ENCODE data around the gene LIMCH1. TPM values are rescaled to one million over a fixed set of nuclear protein-coding genes. Genes with fewer than 3 reads are reported as not detected.
"Not testable (repeated sequence)": the region's sequence is repeated elsewhere in the genome, so short reads cannot be mapped to it uniquely, and the experiment has no call there.

Gene LIMCH1
- total RNA-seq, 1 experiment from 2014 or later, result 31.1 TPM

GRCh38 chr4:41727861-41728572 lies 190.1 kb downstream of the LIMCH1 start:
- DNase-seq (ENCODE audit: low spot score), result no peak

GRCh38 chr4:41728573-41728913 lies 190.6 kb downstream of the LIMCH1 start:
- no peak for DNase-seq (ENCODE audit: low spot score)

- DNase-seq (ENCODE audit: low spot score), result no peak
Observed at GRCh38 chr4:41731569-41732126, 193.7 kb downstream of the LIMCH1 start.

DNA sequence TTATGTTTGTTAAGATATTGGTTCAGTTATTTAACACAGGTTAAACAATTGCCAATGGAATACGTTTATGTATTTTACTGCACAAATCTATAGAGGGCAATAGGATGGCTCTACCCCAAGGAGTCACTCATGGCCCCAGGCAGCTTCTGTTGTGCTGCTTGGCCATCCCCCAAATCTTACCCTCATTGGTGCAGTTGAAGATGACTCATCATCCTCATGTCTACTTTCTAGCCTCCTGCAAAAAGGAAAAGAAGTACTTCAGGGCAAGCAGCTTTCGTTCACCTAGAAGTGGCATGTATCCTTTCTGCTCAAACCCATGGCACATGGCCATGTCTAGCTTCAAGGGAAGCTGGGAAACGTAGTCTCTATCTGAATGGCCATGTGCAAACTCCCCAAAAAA lies 196.4 kb downstream of the LIMCH1 start:
- peak; percentile 16 for DNase-seq (ENCODE audit: low spot score)

DNA sequence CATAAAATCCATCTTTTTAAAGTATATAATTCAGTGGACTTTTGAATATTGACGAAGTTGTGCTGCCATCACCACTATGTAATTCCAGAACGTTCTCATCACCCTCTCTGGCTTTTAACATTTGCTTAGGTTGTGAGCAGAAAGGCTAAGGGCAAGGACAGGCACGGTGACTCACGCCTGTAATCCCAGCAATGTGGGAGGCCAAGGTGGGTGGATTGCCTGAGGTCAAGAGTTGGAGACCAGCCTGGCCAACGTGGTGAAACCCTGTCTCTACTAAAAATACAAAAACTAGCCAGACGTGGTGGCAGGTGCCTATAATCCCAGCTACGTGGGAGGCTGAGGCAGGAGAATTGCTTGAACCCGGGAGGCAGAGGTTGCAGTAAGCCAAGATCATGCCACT lies 199.5 kb downstream of the LIMCH1 start:
- not testable (repeated sequence) for DNase-seq (ENCODE audit: low spot score)

DNA sequence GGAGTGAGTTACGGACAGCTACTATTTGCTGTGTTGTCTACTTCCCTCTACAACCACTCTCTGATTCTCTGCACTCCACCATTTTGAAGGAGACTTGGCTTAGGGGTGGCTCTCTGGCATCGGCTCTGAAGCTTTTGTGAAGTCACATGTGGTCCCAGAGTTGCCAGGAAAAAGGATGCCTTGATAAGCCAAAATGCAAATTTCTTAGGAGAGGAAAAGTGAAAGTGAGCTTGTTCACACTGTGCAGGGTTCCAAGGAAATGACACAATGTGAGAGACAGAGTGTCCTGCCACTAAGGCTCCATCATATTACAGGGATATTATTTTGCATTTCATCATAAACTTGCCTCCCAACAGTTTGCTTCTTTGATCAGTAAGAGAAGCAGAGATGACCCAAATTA lies 203.4 kb downstream of the LIMCH1 start:
- DNase-seq (ENCODE audit: low spot score), result no peak

GRCh38 chr4:41744572-41745291 lies 206.8 kb downstream of the LIMCH1 start:
- no peak for DNase-seq (ENCODE audit: low spot score)

GRCh38 chr4:41745292-41746024 lies 207.5 kb downstream of the LIMCH1 start:
- DNase-seq (ENCODE audit: low spot score), result no peak

DNA sequence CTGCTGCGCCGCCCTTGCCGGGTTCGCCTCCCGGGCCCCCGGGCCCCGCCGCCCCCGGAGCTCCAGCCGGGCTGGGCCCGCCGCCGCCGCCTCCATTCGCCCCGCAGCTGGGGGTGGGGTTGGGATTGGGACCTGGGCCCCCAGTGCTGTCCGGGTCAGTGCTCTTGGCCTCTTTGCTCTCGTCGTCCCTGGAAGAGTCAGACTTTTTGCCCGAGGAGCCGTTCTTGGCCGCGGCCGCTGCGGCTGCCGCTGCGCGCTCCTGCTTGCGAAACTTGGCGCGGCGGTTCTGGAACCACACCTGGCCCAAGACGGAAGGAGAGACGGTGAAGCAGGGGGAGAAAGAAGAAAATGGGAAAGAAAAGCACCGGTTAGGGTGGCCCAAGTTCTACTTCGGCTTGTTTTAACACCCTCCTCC lies 208.1 kb downstream of the LIMCH1 start:
- DNase-seq (ENCODE audit: low spot score), result no peak

DNA sequence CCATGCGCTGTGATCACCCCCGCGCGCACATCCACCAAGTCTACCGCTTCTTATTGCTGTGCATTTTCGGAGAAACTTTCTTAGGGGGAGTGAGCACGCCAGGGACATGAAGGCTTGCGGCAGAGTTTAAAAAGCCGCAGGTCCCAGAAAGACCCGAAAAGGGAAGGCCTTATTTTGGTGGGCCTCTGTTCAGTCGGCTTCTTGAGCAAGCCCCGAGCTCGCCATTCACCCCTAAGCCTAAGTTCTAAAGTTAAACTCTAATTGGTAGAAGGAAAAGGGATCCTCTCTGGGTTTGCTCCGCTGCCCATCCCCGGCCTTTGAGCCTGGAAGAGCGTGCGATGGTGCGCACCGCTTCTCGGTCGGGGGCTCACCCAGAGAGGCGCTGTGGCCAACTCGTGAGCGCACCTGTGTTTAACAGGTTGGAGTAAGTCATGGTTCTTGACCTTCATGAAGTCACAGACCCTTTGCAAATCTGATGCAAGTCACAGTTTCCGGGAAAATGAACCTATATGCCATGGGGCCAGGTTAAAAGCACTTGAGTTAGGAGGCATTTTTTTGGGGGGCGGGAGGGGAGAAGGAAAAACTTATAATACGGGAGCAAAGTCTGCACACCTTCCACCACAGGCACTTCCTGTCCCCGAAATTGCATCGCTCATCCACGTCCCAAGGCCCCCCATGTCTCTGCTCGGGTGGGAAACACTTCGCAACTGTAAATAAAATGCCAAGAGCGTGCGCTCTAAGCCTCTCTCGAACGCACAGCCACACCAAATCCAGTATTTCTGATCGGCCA lies 208.7 kb downstream of the LIMCH1 start:
- no peak for DNase-seq (ENCODE audit: low spot score)

- DNase-seq (ENCODE audit: low spot score), result no peak
Observed at GRCh38 chr4:41747230-41748055, 209.5 kb downstream of the LIMCH1 start.

- no peak for DNase-seq (ENCODE audit: low spot score)
Observed at GRCh38 chr4:41748074-41748570, 210.2 kb downstream of the LIMCH1 start.

DNA sequence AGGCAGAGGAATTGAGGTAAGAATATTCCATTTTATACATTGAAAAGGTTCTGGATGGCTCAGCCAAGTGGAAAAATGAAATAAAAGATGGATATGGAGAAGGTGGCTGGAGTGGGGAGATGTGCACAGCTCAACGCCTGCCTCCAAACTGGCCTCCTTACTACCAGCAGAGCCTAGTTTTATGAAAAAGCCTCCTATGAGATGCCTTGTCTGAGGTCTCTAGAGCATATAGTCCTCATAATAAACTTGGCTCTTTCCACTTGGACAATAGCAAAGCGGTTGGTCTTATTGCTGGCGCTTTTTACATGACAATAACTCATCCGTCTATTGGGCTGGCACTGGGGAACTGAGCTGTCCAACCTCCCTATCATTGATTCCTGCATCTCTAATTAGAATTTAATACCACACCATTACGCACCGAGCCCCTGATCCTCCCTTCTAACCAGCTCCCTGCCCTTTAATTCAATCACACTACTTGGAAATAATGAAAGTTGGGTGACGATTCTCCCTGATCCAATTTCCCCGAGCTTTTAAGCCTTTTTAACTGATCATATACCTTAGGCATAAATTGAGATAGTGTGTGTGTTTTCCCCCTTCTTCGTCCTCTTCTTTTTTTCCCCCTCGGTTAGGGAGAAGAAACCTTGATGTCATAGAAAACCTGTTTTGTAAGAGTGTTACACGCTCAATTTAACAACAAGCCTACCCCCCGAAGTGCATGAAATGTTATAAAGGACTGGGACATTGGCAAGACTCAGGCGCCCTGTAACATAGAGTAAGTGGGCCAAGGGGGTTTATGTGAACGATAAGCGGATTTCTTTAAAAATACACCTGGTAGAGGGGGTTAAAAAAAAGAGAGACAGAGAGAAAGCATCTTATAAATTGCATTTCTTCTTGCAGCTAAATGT lies 210.9 kb downstream of the LIMCH1 start, which contains the start of gene PHOX2B:
PHOX2B (minus strand) TSS at position 155 of the 905 bp plus-strand sequence; CDS start at position 40, 115 bp downstream.
- DNase-seq (ENCODE audit: low spot score), result no peak

- no peak for DNase-seq (ENCODE audit: low spot score)
Observed at GRCh38 chr4:41749631-41750039, 211.7 kb downstream of the LIMCH1 start.

Other genes starting within 250 kb of the LIMCH1 start
- not detected in 2 replicates for gene PHOX2B, start 210.6 kb downstream of the LIMCH1 start, total RNA-seq (2014; rRNA removed; shearing (Covaris generic))